Measurements from ENCODE around the gene ADRA2C. TPM values are rescaled to one million over a fixed set of nuclear protein-coding genes. Genes with fewer than 3 reads are reported as not detected.

The ADRA2C gene
- total and polyA plus RNA-seq, 12 donors = 2.8 to 8.8 (median 5.5) TPM

DNA sequence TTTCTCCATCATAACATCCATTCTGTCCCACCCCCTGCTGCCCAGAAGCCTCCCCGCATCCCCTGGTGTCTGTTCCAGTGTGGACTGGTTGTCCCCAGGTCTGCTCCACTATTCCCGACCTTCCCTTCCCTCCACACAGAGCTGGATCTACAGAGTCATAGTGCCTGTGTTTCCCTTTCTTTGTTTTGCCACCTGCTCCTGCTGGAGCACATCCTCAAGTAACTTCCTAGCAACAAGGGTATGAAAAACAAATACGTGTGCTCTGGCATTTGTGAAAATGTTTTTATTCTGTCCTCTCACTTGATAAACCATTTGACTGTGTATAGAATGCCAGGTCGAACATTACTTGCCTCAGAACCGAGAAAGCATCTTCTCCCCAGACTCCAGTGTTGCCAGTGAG lies 29.9 kb upstream of the ADRA2C start:
- intact Hi-C loops (cut with DNase I) = no loop called here
- Histone ChIP-seq H3K27me3 (peaks cover 0 to 92% (median 38%) of the 10 kb centered on the region in 7 donors), H3K9me3 (peaks cover 0 to 17% (median 0%) of the 10 kb centered on the region in 11 donors), H3K4me3 (no peak overlapping the region), H3K36me3 (no peaks in the 10 kb centered on the region), H3K27ac (no peak overlapping the region), H3K4me1 (peaks cover 0 to 2% (median 0%) of the 10 kb centered on the region in 9 donors)
- DNase-seq = no peak
- 78 to 81% methylated on average over 5 of the region's 5 CpGs for WGBS, 2 donors
- no peak for ATAC-seq
- TF ChIP-seq, protein P1, sequence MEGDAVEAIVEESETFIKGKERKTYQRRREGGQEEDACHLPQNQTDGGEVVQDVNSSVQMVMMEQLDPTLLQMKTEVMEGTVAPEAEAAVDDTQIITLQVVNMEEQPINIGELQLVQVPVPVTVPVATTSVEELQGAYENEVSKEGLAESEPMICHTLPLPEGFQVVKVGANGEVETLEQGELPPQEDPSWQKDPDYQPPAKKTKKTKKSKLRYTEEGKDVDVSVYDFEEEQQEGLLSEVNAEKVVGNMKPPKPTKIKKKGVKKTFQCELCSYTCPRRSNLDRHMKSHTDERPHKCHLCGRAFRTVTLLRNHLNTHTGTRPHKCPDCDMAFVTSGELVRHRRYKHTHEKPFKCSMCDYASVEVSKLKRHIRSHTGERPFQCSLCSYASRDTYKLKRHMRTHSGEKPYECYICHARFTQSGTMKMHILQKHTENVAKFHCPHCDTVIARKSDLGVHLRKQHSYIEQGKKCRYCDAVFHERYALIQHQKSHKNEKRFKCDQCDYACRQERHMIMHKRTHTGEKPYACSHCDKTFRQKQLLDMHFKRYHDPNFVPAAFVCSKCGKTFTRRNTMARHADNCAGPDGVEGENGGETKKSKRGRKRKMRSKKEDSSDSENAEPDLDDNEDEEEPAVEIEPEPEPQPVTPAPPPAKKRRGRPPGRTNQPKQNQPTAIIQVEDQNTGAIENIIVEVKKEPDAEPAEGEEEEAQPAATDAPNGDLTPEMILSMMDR (IDR thresholded peaks at IDR 0.05) = no peak

DNA sequence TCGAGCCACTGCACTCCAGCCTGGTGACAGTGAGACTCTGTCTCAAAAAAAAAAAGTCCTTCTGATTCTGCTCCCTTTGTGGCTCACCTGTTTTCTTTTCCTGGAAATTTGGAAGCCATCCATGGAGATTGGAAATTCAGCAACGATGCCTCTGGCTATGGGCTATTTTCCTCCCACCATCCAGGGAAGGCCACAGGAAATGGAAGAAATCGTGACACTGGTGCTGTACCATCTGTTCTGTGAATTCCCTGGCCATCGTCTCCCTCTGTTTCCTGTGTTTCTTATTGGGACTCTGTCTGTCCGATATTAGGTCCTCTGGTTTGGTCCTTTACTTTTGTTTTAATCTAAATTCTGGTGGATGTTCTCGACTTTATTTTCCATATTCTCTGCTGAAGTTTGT lies 29.4 kb upstream of the ADRA2C start:
- Histone ChIP-seq H3K9me3 (peaks cover 0 to 12% (median 0%) of the 10 kb centered on the region in 11 donors), H3K4me1 (no peaks in the 10 kb centered on the region), H3K27ac (no peak overlapping the region), H3K36me3 (no peaks in the 10 kb centered on the region), H3K27me3 (peaks cover 0 to 91% (median 41%) of the 10 kb centered on the region in 7 donors), H3K4me3 (no peak overlapping the region)
- no peak for DNase-seq
- WGBS, 2 donors = 49 to 59% methylated on average over 6 of the region's 6 CpGs
- TF ChIP-seq, protein P1 (IDR thresholded peaks at IDR 0.05) = no peak
- intact Hi-C loops (cut with DNase I) = no loop called here
- ATAC-seq = no peak

DNA sequence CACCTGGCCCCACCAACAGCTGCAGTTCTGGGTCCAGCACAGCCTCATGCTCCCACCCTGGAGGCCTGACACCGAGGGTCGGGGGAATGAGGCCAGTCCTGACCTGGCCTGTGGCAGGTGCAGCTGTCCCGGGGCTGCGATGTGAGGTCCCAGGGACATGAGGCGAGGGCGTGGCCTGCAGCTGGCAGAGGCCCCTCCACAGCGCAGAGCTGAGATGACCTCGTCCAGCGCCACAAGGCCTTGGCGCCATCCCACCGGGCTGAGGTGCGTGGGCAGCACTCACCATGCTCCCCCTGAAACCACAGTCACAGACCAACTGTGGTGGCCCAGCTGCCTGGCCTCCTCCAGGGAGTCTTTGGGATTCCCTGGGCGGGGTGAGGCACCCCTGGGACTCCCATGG lies 26.6 kb upstream of the ADRA2C start:
- Histone ChIP-seq H3K4me1 (peaks cover 0 to under 1% (median 0%) of the 10 kb centered on the region in 9 donors), H3K27ac (no peak overlapping the region), H3K27me3 (peaks cover 22 to 93% (median 55%) of the 10 kb centered on the region in 7 donors), H3K36me3 (no peaks in the 10 kb centered on the region), H3K4me3 (no peak overlapping the region), H3K9me3 (peaks cover 0 to 19% (median 0%) of the 10 kb centered on the region in 11 donors)
- no peak for ATAC-seq
- peak in 1 of 2 donors; percentile 2 for DNase-seq
- WGBS, 2 donors = 84 to 92% methylated on average over 13 of the region's 13 CpGs
- intact Hi-C loops (cut with DNase I) = no loop called here
- TF ChIP-seq, protein P1 (IDR thresholded peaks at IDR 0.05) = no peak

DNA sequence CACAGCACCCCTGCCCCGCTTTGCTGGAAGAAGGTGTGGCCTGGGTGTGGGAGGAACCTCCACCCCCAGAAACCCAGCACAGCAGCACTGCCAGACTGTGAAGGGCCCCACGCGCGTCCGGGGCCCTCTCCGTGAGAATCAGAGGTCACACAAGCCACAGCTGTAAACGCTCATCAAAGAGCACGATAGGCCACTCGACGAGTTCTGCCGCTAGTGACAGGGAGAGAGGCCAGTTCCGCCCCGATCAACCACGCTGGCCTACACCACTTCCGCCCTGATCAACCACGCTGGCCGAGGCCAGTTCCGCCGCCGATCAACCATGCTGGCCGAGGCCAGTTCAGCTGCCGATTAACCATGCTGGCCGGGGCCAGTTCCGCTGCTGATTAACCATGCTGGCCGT lies 25.9 kb upstream of the ADRA2C start:
- intact Hi-C loops (cut with DNase I) = loop anchor here in 1 of 10 donors (10.0 kb wide), 1 partner anchor 135 kb away; no protein-coding TSS in a partner anchor
- no peak overlapping the region for H3K27ac ChIP-seq
- TF ChIP-seq, protein P1 (IDR thresholded peaks at IDR 0.05) = no peak
- peaks cover 0 to 19% (median 0%) of the 10 kb centered on the region in 11 donors for H3K9me3 ChIP-seq
- ATAC-seq (no peak), DNase-seq (no peak)
- 77 to 79% methylated on average over 25 of the region's 25 CpGs for WGBS, 2 donors
- H3K4me3 ChIP-seq = no peak overlapping the region
- no peaks in the 10 kb centered on the region for H3K36me3 ChIP-seq
- H3K27me3 ChIP-seq = peaks cover 22 to 93% (median 62%) of the 10 kb centered on the region in 7 donors
- peaks cover 0 to 6% (median under 1%) of the 10 kb centered on the region in 9 donors for H3K4me1 ChIP-seq
